Kidney capillary endothelial cell (primary cell): ENCODE data around the gene PCDHGA1.
"Not testable (repeated sequence)": the region's sequence is repeated elsewhere in the genome, so short reads cannot be mapped to it uniquely, and the experiment has no call there.

ENCODE experiments used
- DNase-seq: peaks from one replicate; pipeline ENCODE4 v3.0.0-alpha.2; 2018; ENCODE audit warnings: low spot score

PCDHGA1 gene

GRCh38 chr5:141383345-141383744 lies 53.0 kb downstream of the PCDHGA1 start:
- no peak for DNase-seq

GRCh38 chr5:141384471-141385267 lies 54.4 kb downstream of the PCDHGA1 start:
- no peak for DNase-seq

GRCh38 chr5:141387557-141388311 lies 57.4 kb downstream of the PCDHGA1 start, which contains the start of gene PCDHGB4:
PCDHGB4 (plus strand) TSS chr5:141387698; CDS start chr5:141387885, 187 bp downstream.
- DNase-seq, result not testable (repeated sequence)

GRCh38 chr5:141388661-141389060 lies 58.3 kb downstream of the PCDHGA1 start:
- no peak for DNase-seq

- DNase-seq, result no peak
These were observed 59.1 kb downstream of the PCDHGA1 start for GRCh38 chr5:141389153-141390042.

- DNase-seq, result no peak
These were observed 62.3 kb downstream of the PCDHGA1 start, which contains the start of gene PCDHGA8 for GRCh38 chr5:141392429-141393198. PCDHGA8 (plus strand) TSS chr5:141392633; CDS start chr5:141392814, 181 bp downstream.

- no peak for DNase-seq
These were observed 63.0 kb downstream of the PCDHGA1 start for GRCh38 chr5:141393267-141393666.

GRCh38 chr5:141394401-141395187 lies 64.3 kb downstream of the PCDHGA1 start:
- not testable (repeated sequence) for DNase-seq

GRCh38 chr5:141397756-141398551 lies 67.6 kb downstream of the PCDHGA1 start, which contains the start of gene PCDHGB5:
PCDHGB5 (plus strand) TSS chr5:141397947; CDS start chr5:141398128, 181 bp downstream.
- not testable (repeated sequence) for DNase-seq

GRCh38 chr5:141398608-141399007 lies 68.3 kb downstream of the PCDHGA1 start:
- no peak for DNase-seq

- no peak for DNase-seq
These were observed 69.4 kb downstream of the PCDHGA1 start for GRCh38 chr5:141399555-141400258.

GRCh38 chr5:141402553-141403243 lies 72.4 kb downstream of the PCDHGA1 start, which contains the start of gene PCDHGA9:
PCDHGA9 (plus strand) TSS chr5:141402778; CDS start chr5:141402953, 175 bp downstream.
- no peak for DNase-seq

- DNase-seq, result no peak
These were observed 73.1 kb downstream of the PCDHGA1 start for GRCh38 chr5:141403387-141403786.

- DNase-seq, result not testable (repeated sequence)
These were observed 77.6 kb downstream of the PCDHGA1 start, which contains the start of gene PCDHGB6 for GRCh38 chr5:141407790-141408505. PCDHGB6 (plus strand) TSS chr5:141408021; CDS start chr5:141408203, 182 bp downstream.

GRCh38 chr5:141409598-141410306 lies 79.4 kb downstream of the PCDHGA1 start:
- DNase-seq, result no peak

GRCh38 chr5:141411575-141411974 lies 81.3 kb downstream of the PCDHGA1 start:
- DNase-seq, result no peak
